ENCODE data around the gene PSMB3.

- no peak for TF ChIP-seq EZH2 (IDR thresholded peaks at IDR 0.05; ENCODE audit: borderline replicate concordance, low read length)
- TF ChIP-seq CTCF (IDR thresholded peaks at IDR 0.05; ENCODE audit: low read length), result no peak
These were observed 3.1 kb upstream of the PSMB3 start for GRCh38 chr17:38749223-38750043.

Measured in OCI-LY1 (cell line).